HG03575 (cell line): Measurements from ENCODE around the gene MACIR.
"Not testable (repeated sequence)": the region's sequence is repeated elsewhere in the genome, so short reads cannot be mapped to it uniquely, and the experiment has no call there.

Experiments used
- ATAC-seq: cut with Tn5 transposase; IDR thresholded peaks from one replicate; pipeline ENCODE4 v1.9.1; 2021; ENCODE audit not compliant: unreplicated experiment, insufficient number of reproducible peaks, low FRiP score; ENCODE audit errors: extremely low read depth

MACIR gene

GRCh38 chr5:103258368-103258956, at the start of gene MACIR:
Gene MACIR (plus strand): TSS chr5:103258763. CDS start chr5:103275920, 17,157 bp downstream.
- peak; percentile 41 for ATAC-seq

- ATAC-seq: no peak
Measured at GRCh38 chr5:103209065-103209464, 49.5 kb upstream of the MACIR start.

- ATAC-seq: no peak
Measured at GRCh38 chr5:103210952-103211351, 47.6 kb upstream of the MACIR start.

GRCh38 chr5:103211576-103212561, 46.7 kb upstream of the MACIR start:
- no peak for ATAC-seq

GRCh38 chr5:103216137-103216536, 42.4 kb upstream of the MACIR start:
- ATAC-seq: no peak

GRCh38 chr5:103216697-103217096, 41.9 kb upstream of the MACIR start:
- ATAC-seq: no peak

GRCh38 chr5:103217101-103217500, 41.5 kb upstream of the MACIR start:
- no peak for ATAC-seq

GRCh38 chr5:103218164-103218563, 40.4 kb upstream of the MACIR start:
- no peak for ATAC-seq

GRCh38 chr5:103219074-103219473, 39.5 kb upstream of the MACIR start:
- not testable (repeated sequence) for ATAC-seq

- no peak for ATAC-seq
Measured at GRCh38 chr5:103223031-103223955, 35.3 kb upstream of the MACIR start.

- ATAC-seq: peak; percentile 89
Measured at GRCh38 chr5:103224118-103224893, 34.3 kb upstream of the MACIR start.

- no peak for ATAC-seq
Measured at GRCh38 chr5:103224894-103225246, 33.7 kb upstream of the MACIR start.

GRCh38 chr5:103228061-103228460, 30.5 kb upstream of the MACIR start:
- no peak for ATAC-seq

- no peak for ATAC-seq
Measured at GRCh38 chr5:103228588-103228987, 30.0 kb upstream of the MACIR start.

GRCh38 chr5:103232393-103232999, 26.1 kb upstream of the MACIR start:
- peak; percentile 64 for ATAC-seq

GRCh38 chr5:103234239-103234975, 24.2 kb upstream of the MACIR start:
- no peak for ATAC-seq

GRCh38 chr5:103235891-103236290, 22.7 kb upstream of the MACIR start:
- ATAC-seq: no peak

- ATAC-seq: no peak
Measured at GRCh38 chr5:103237778-103238177, 20.8 kb upstream of the MACIR start.
